Suprapubic skin (tissue), 3 donors: ENCODE measurements around the gene ROBO4.
A peak's percentile ranks its signal among the peaks of the same experiment; 100 is the strongest.

Experiments used
- POLR2A ChIP-seq, 2 donors: fragments of 450-650 bp; IDR thresholded peaks; one replicate each; pipeline ENCODE4 v1.6.1; 2017; ENCODE audit warnings: antibody characterized with exemption in 2 of 2, mild to moderate bottlenecking in 2 of 2, moderate library complexity in 2 of 2
- TF ChIP-seq, protein P1 (sequence below), 2 donors: fragments of 200-600 bp in 1 of 2; fragments of 450-650 bp in 1 of 2; sonication (generic) in 1 of 2; IDR thresholded peaks; one replicate each; pipeline ENCODE4 v1.5.1; 2016 to 2019; ENCODE audit warnings: antibody characterized with exemption in 2 of 2, mild to moderate bottlenecking in 1 of 2, moderate library complexity in 1 of 2

DNA sequence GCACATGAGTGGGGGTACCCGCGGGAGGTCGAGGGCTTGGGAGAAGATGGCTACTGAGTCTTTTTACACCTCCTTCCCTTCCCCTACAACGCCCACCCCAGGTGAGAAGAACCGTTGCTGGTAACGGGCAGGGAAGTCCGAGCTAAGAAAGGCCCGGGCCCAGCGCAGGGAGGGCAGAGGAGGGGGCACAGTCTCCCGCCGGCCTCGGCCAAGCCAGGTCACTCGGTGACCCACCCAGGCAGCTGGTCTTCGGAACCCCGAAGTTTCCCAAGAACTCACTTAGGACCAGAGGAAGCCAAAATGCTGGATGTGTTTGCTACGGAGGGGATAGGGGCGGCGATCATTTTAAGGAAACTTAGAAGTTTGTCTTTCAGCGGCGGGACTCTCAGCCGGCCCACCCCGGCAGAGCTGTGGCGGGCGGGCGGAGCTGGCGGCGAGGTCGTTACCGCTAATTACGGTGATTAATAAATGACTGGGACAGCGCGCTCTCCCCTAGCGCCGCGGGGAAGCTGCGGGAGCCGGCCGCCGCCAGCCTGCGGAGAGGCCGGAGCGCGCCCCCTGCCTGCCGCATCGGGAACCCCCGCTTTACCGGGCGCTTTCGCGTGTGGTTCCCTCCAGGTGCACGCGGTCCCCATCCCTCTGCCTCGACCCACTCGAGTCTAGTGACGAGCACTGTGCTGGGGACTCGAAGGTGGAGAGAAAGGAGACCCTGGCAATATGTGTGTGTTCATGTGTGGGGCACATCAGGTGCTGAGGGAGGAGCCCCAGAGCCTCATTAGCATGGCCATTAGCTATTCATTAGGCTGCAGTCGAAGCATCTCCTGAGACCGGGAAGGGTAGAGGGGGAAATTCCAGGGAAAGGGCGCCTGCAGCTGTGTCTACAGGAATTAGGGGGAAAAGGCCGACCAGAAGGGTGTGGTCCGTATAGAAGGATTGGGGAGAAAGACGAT lies 31.5 kb downstream of the ROBO4 start:
- TF ChIP-seq, protein P1, sequence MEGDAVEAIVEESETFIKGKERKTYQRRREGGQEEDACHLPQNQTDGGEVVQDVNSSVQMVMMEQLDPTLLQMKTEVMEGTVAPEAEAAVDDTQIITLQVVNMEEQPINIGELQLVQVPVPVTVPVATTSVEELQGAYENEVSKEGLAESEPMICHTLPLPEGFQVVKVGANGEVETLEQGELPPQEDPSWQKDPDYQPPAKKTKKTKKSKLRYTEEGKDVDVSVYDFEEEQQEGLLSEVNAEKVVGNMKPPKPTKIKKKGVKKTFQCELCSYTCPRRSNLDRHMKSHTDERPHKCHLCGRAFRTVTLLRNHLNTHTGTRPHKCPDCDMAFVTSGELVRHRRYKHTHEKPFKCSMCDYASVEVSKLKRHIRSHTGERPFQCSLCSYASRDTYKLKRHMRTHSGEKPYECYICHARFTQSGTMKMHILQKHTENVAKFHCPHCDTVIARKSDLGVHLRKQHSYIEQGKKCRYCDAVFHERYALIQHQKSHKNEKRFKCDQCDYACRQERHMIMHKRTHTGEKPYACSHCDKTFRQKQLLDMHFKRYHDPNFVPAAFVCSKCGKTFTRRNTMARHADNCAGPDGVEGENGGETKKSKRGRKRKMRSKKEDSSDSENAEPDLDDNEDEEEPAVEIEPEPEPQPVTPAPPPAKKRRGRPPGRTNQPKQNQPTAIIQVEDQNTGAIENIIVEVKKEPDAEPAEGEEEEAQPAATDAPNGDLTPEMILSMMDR (IDR thresholded peaks at IDR 0.05): peak in 1 of 2 donors; percentile 89
- no peak for TF ChIP-seq POLR2A (IDR thresholded peaks at IDR 0.05)
